Mesendoderm (in vitro differentiated cells): ENCODE data around the gene TBX10.
"Not testable (repeated sequence)": the region's sequence is repeated elsewhere in the genome, so short reads cannot be mapped to it uniquely, and the experiment has no call there.

Experiments
- DNase-seq: peaks from one replicate; pipeline ENCODE4 v3.0.0; 2013
- H2AK5ac ChIP-seq: 2 replicates; pipeline ENCODE4 v1.6.1; 2013; ENCODE audit warnings: low read length, inconsistent platforms
- H2BK120ac ChIP-seq: 2 replicates; pipeline ENCODE4 v1.6.1; 2013; ENCODE audit warnings: low read depth, mild to moderate bottlenecking, low read length, moderate library complexity, mixed read lengths
- H2BK15ac ChIP-seq: replicated peaks from 2 replicates; pipeline ENCODE4 v1.6.1; 2013; ENCODE audit warnings: low read depth, mild to moderate bottlenecking, moderate library complexity
- H2BK5ac ChIP-seq: 2 replicates; pipeline ENCODE4 v1.6.1; 2013; ENCODE audit warnings: low read length, inconsistent platforms
- H3K18ac ChIP-seq: 2 replicates; pipeline ENCODE4 v1.6.1; 2013; ENCODE audit warnings: mild to moderate bottlenecking, low read length, mixed read lengths
- H3K23ac ChIP-seq: one replicate; pipeline ENCODE4 v1.6.1; 2013; ENCODE audit warnings: low read length
- H3K27ac ChIP-seq: 2 replicates; pipeline ENCODE4 v1.5.1; 2013; ENCODE audit warnings: low read depth, mild to moderate bottlenecking, inconsistent platforms, low read length, moderate library complexity
- H3K27me3 ChIP-seq: 2 replicates; pipeline ENCODE4 v1.6.1; 2013; ENCODE audit warnings: low read length, control low read depth, mild to moderate bottlenecking, inconsistent platforms; ENCODE audit not compliant: insufficient read depth, poor library complexity
- H3K36me3 ChIP-seq: 2 replicates; pipeline ENCODE4 v1.6.1; 2013; ENCODE audit warnings: low read length, inconsistent platforms; ENCODE audit not compliant: control insufficient read depth, insufficient read depth
- H3K4ac ChIP-seq: one replicate; pipeline ENCODE4 v1.6.1; 2013; ENCODE audit warnings: low read depth, mild to moderate bottlenecking, low read length, moderate library complexity
- H3K4me1 ChIP-seq: 2 replicates; pipeline ENCODE4 v1.6.1; 2013; ENCODE audit warnings: low read depth, low read length, inconsistent platforms; ENCODE audit not compliant: control insufficient read depth
- H3K4me2 ChIP-seq: 2 replicates; pipeline ENCODE4 v1.6.1; 2013; ENCODE audit warnings: low read length
- H3K4me3 ChIP-seq: 2 replicates; pipeline ENCODE4 v1.5.1; 2013; ENCODE audit warnings: mild to moderate bottlenecking, low read length
- H3K56ac ChIP-seq: one replicate; pipeline ENCODE4 v1.6.1; 2013; ENCODE audit warnings: low read length
- H3K79me1 ChIP-seq: 2 replicates; pipeline ENCODE4 v1.6.1; 2013; ENCODE audit warnings: low read length, inconsistent platforms
- H3K79me2 ChIP-seq: 2 replicates; pipeline ENCODE4 v1.6.1; 2013; ENCODE audit warnings: mild to moderate bottlenecking, low read length; ENCODE audit not compliant: control insufficient read depth, insufficient read depth
- H3K9ac ChIP-seq: 2 replicates; pipeline ENCODE4 v1.6.1; 2013; ENCODE audit warnings: low read length, inconsistent platforms
- H4K5ac ChIP-seq: one replicate; pipeline ENCODE4 v1.6.1; 2013; ENCODE audit warnings: low read length
- H4K8ac ChIP-seq: one replicate; pipeline ENCODE4 v1.6.1; 2013; ENCODE audit warnings: low read depth, mild to moderate bottlenecking, control low read depth, low read length, moderate library complexity
- WGBS: extraction: QIAGEN DNeasy Blood & Tissue Kit; methylation state at CpG from one replicate; pipeline ENCODE4 v1.1.7; 2013; ENCODE audit warnings: low lambda C conversion rate, missing lambda C conversion rate; ENCODE audit not compliant: insufficient coverage; ENCODE audit errors: extremely low coverage; 5-methylcytosine and 5-hydroxymethylcytosine counted together

TBX10 gene

GRCh38 chr11:67662835-67663531 lies 23.4 kb upstream of the TBX10 start:
- no peak overlapping the region for H3K4ac ChIP-seq
- no peak overlapping the region for H3K27ac ChIP-seq
- no peaks in the 10 kb centered on the region for H3K4me1 ChIP-seq
- no peak overlapping the region for H3K18ac ChIP-seq
- no peak overlapping the region for H2AK5ac ChIP-seq
- H3K79me1 ChIP-seq: no peaks in the 10 kb centered on the region
- WGBS: no CpG with 5 or more reads among the region's 19 CpGs
- no peak overlapping the region for H3K23ac ChIP-seq
- no peak overlapping the region for H2BK15ac ChIP-seq
- H3K36me3 ChIP-seq: no peaks in the 10 kb centered on the region
- H3K27me3 ChIP-seq: no peaks in the 10 kb centered on the region
- DNase-seq: no peak
- H3K4me3 ChIP-seq: no peak overlapping the region
- H4K8ac ChIP-seq: no peak overlapping the region
- H2BK120ac ChIP-seq: no peak overlapping the region
- H3K4me2 ChIP-seq: no peak overlapping the region
- no peak overlapping the region for H2BK5ac ChIP-seq
- no peak overlapping the region for H3K56ac ChIP-seq
- no peak overlapping the region for H3K9ac ChIP-seq
- H4K5ac ChIP-seq: no peak overlapping the region
- no peaks in the 10 kb centered on the region for H3K79me2 ChIP-seq

- no peak overlapping the region for H3K4ac ChIP-seq
- no peak overlapping the region for H3K4me2 ChIP-seq
- H3K4me1 ChIP-seq: no peaks in the 10 kb centered on the region
- H3K27ac ChIP-seq: no peak overlapping the region
- H3K23ac ChIP-seq: no peak overlapping the region
- H3K79me2 ChIP-seq: no peaks in the 10 kb centered on the region
- H3K79me1 ChIP-seq: no peaks in the 10 kb centered on the region
- H3K36me3 ChIP-seq: no peaks in the 10 kb centered on the region
- H3K4me3 ChIP-seq: no peak overlapping the region
- H3K27me3 ChIP-seq: no peaks in the 10 kb centered on the region
- H3K9ac ChIP-seq: no peak overlapping the region
- H2BK5ac ChIP-seq: no peak overlapping the region
- H3K18ac ChIP-seq: no peak overlapping the region
- DNase-seq: no peak
- no peak overlapping the region for H3K56ac ChIP-seq
- no peak overlapping the region for H2BK15ac ChIP-seq
- no CpG with 5 or more reads among the region's 12 CpGs for WGBS
- no peak overlapping the region for H4K5ac ChIP-seq
- H4K8ac ChIP-seq: no peak overlapping the region
- no peak overlapping the region for H2AK5ac ChIP-seq
- H2BK120ac ChIP-seq: no peak overlapping the region
Measured at GRCh38 chr11:67662142-67662834, 22.7 kb upstream of the TBX10 start.

GRCh38 chr11:67660752-67661151 lies 21.2 kb upstream of the TBX10 start:
- H3K18ac ChIP-seq, H2BK15ac ChIP-seq, H3K79me1 ChIP-seq, H3K36me3 ChIP-seq, H3K27ac ChIP-seq, H3K4me3 ChIP-seq, H3K4me2 ChIP-seq, H2AK5ac ChIP-seq, H3K56ac ChIP-seq, H4K5ac ChIP-seq, DNase-seq, H3K4me1 ChIP-seq, H2BK5ac ChIP-seq, H3K9ac ChIP-seq, H3K4ac ChIP-seq, H3K27me3 ChIP-seq, H3K79me2 ChIP-seq, H3K23ac ChIP-seq, H2BK120ac ChIP-seq, H4K8ac ChIP-seq: not testable (repeated sequence)
- WGBS: no CpG with 5 or more reads among the region's 5 CpGs

GRCh38 chr11:67659651-67660165 lies 20.1 kb upstream of the TBX10 start:
- not testable (repeated sequence) for H3K56ac ChIP-seq, H3K36me3 ChIP-seq, H2BK120ac ChIP-seq, H4K5ac ChIP-seq, H2BK5ac ChIP-seq, H3K9ac ChIP-seq, H2BK15ac ChIP-seq, H4K8ac ChIP-seq, DNase-seq, H3K4me3 ChIP-seq, H3K27me3 ChIP-seq, H3K23ac ChIP-seq, H3K4ac ChIP-seq, H3K79me1 ChIP-seq, H3K27ac ChIP-seq, H3K4me1 ChIP-seq, H2AK5ac ChIP-seq, H3K4me2 ChIP-seq, H3K79me2 ChIP-seq, H3K18ac ChIP-seq
- no CpG with 5 or more reads among the region's 5 CpGs for WGBS

- no CpG with 5 or more reads among the region's 3 CpGs for WGBS
- Histone ChIP-seq H2BK120ac (no peak overlapping the region), H3K4me2 (no peak overlapping the region)
Measured at GRCh38 chr11:67657300-67657699, 17.7 kb upstream of the TBX10 start.

More at GRCh38 chr11:67657300-67657699, 17.7 kb upstream of the TBX10 start:
- no peaks in the 10 kb centered on the region for H3K36me3 ChIP-seq
- H3K4me3 ChIP-seq: no peak overlapping the region
- H3K4me1 ChIP-seq: no peaks in the 10 kb centered on the region
- H3K9ac ChIP-seq: no peak overlapping the region
- no peak overlapping the region for H3K18ac ChIP-seq
- DNase-seq: no peak
- H3K4ac ChIP-seq: no peak overlapping the region
- no peaks in the 10 kb centered on the region for H3K27me3 ChIP-seq
- H3K27ac ChIP-seq: no peak overlapping the region
- H3K23ac ChIP-seq: no peak overlapping the region
- no peak overlapping the region for H4K5ac ChIP-seq
- H3K79me1 ChIP-seq: no peaks in the 10 kb centered on the region
- H2AK5ac ChIP-seq: no peak overlapping the region
- no peak overlapping the region for H4K8ac ChIP-seq
- no peak overlapping the region for H3K56ac ChIP-seq
- no peak overlapping the region for H2BK5ac ChIP-seq
- H2BK15ac ChIP-seq: no peak overlapping the region
- no peaks in the 10 kb centered on the region for H3K79me2 ChIP-seq
